Stimulated activated CD8-positive, alpha-beta memory T cell treated with anti-CD3 and anti-CD28 coated beads, Interleukin-2, amount 100 ng/mL, for 48 hours (primary cell): ENCODE data around the gene ABHD6.
"Not testable (repeated sequence)": the region's sequence is repeated elsewhere in the genome, so short reads cannot be mapped to it uniquely, and the experiment has no call there.

ENCODE experiments used
- DNase-seq, 2 donors: peaks; one replicate each; pipeline ENCODE4 v3.0.0-alpha.2; 2020; ENCODE audit warnings: low read depth in 2 of 2

Gene ABHD6

DNA sequence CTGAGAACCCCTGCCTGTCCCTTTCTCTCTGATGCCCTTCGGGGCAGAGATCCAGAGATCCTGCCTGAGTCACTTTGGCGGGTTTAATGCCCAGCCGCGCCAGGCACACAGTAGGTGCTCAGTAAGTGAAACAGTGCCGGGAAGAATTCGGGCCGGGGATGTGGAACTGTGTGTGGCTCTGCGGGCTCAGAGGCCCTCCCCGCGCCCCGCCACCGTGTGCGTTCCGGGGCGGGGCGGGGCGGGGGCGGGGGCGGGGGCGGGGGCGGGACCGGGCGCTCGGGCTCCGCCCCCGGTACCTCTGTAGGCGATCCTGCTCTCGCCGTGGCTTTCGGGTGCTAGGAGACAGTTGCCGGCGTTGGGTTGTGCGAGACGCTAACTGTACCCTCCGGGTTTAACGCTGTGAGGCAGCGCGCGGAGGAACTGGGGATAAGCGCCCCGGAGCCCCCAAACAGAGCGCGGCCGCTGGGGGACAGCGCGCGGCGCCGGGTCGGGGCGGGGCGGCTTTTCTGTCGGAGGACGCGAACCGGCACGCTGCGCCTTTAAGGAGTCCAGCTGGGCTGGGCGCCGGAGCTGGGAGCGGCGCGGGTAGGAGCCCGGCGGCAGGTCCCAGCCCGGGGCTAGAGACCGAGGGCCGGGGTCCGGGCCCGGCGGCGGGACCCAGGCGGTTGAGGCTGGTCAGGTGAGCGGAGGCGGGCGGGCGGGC lies at the start of gene ABHD6:
Gene ABHD6, plus strand, starts transcription at position 555 of the 703 bp plus-strand sequence. CDS start 18,795 bp downstream, outside the sequence.
- peak; percentile 69 to 74 for DNase-seq

DNA sequence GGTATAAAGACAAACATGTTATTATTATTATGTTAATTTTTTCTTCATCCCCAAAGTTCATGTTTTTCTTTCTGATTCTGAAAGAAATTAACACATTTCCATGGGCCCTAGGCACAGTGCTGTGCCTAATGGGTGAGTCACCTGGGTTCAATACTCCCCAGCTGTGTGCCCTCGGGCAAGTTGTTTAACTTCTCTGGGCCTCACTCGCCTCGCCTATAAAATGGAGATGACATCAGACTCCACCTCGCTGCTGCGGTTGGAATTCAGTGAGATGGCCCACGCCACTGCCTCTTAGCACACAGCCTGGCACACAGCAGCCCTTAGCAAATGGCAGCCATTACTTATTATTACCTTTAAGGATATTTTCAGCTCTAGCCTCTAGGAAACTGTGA lies 49.4 kb upstream of the ABHD6 start:
- no peak for DNase-seq

DNA sequence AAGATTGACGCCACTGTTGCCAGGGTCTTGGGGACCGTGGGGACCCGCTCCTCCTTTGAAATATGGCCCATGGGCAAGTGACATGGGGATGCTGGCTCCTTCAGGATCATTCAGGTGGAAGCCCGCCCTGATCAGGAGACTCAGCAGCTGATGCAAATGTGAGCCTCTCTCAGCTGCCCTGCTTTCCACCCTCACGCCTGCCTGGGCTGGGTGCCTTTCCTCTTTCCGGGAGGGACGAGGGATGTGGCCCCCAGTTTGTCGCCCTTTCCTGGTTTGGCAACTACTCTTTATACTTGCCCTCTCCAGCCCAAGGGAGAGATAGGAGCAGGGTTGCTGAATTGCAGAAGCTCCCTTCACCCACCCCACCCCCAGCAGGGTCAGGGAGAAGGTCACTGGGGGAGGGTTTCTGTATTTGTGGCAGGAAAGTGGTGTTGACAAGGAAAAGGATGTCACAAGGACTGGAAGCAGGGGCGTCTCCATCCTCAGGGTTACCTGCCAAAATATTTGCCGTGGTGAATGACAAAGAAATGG lies 48.6 kb upstream of the ABHD6 start:
- no peak for DNase-seq

DNA sequence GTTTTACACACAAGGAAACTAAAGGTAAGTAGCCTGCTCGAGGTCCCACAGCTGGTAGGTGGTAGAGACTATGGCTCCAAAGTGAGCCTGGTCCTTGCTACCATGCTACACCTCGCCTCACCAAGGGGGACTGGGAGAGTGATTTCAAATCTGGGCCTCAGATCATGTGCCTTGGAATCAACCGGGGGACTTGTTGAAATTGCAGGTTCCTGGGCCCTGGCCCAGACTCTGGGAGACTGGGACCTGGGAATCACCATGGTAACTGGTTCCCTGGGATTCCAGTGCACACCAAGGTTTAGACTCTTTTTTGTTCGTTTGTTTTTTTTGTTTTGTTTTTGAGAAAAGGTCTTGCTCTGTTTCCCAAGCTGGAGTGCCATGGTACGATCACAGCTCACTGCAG lies 47.9 kb upstream of the ABHD6 start:
- DNase-seq, result no peak

GRCh38 chr3:58190291-58190690 lies 47.3 kb upstream of the ABHD6 start:
- DNase-seq, result no peak

GRCh38 chr3:58190882-58191281 lies 46.7 kb upstream of the ABHD6 start:
- no peak for DNase-seq

DNA sequence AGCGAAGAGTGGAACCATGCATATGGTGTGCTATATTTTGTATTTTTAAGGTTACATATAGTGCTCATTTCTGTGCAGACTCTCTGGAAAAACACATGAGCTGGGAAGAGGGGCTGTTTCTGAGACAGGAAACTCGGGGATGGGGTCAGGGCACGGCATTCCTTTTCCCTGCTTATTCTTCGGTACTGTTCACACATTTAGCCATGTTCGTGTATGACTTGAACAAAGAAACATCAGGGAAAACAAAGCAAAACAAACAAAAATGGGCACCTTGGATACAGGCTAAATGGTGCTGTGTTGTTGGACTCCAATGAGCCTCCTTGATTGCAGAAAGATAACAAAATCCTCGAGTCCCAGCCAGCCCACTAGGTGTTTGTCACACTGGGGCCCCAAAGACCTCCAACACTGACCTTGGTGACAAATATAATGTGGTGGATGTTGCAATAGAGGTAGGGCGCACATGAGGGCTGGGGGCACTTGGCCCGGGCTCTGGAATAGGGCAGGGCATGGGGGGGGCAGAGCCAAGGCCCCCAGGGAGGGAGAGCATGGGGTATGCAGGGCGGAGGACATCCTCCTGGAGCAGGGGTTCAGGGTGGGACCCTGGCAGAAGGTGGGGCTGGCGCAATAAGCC lies 46.1 kb upstream of the ABHD6 start:
- no peak for DNase-seq

GRCh38 chr3:58192069-58192468 lies 45.5 kb upstream of the ABHD6 start:
- DNase-seq, result no peak

DNA sequence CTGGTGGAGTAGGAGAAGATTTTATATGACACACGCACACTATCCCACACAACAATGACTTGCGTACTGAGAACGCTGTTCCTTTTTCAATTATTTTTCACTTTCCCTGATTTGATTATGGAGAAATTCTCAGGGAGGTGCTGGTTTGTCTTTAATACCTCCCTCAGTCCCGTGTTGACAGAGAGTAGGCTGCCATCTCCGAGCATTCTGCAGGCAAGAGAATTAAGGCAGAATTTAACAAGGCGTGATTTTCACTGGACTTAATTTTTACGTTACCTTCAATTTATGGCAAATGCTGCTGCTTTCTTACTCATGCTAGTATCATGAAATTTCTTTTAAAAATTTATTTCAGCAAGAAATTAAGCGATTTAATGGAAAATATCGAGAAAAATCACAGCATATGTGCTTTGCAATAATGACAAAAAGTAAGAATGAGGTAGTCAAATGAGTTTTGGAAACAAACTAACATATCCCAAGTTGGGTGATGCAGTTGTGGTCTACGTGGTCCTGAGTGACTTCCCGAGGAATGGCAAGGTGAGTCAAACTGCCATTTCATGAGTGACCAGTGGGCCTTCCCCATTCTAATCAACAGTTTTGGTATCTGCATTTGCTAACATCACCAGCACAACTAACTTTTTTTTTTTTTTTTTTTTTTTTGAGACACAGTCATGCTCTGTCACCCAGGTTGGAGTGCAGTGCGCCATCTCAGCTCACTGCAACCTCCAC lies 43.7 kb upstream of the ABHD6 start:
- no peak for DNase-seq

GRCh38 chr3:58197588-58197987 lies 40.0 kb upstream of the ABHD6 start:
- DNase-seq, result no peak

GRCh38 chr3:58198362-58198761 lies 39.2 kb upstream of the ABHD6 start:
- DNase-seq, result no peak

GRCh38 chr3:58198804-58199203 lies 38.8 kb upstream of the ABHD6 start:
- no peak for DNase-seq

- no peak for DNase-seq
Observed at GRCh38 chr3:58200121-58200709, 37.4 kb upstream of the ABHD6 start.

DNA sequence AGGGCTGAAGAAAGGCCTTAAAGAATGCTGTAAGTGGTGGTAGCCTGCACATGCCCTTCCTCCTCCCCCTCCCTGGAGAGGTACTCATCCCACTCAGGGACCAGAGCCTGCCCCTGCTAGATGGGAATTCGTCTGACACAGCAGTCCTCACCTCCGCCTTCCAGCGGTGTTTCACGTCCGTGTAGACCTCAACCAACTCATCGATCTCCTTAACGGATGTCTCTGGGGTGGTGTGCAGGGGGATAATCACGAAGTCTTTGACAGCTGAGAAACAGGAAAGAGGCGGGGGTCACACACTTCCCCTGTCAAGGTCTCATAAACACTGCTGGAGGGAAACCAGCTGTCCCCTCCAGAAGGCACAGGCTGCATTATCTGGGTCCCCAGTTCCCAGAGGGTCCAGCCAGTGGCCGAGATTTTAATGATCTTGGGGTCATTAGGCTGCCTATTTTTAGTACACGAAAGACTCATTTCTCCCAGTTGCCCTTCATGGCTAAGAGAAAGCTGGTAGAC lies 36.7 kb upstream of the ABHD6 start:
- DNase-seq, result no peak

- not testable (repeated sequence) for DNase-seq
Observed at GRCh38 chr3:58201451-58201850, 36.1 kb upstream of the ABHD6 start.

GRCh38 chr3:58202917-58203360 lies 34.7 kb upstream of the ABHD6 start:
- no peak for DNase-seq

DNA sequence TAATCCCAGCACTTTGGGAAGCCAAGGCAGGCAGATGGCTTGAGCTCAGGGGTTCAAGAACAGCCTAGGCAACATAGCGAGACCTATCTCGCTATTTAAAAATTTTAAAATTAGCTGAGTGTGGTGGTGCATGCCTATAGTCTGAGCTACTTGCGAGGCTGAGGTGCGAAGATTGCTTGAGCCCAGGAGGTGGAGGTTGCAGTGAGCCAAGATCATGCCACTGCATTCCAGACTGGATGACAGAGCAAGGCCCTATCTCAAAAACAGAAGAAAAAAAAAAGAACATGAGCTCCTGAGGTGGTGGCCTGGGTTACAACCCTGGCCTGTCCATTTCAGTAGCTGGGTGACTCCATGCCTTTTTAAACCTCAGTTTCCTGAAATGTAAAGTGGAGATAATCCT lies 34.1 kb upstream of the ABHD6 start:
- DNase-seq, result no peak

- DNase-seq, result no peak
Observed at GRCh38 chr3:58204720-58205119, 32.9 kb upstream of the ABHD6 start.

DNA sequence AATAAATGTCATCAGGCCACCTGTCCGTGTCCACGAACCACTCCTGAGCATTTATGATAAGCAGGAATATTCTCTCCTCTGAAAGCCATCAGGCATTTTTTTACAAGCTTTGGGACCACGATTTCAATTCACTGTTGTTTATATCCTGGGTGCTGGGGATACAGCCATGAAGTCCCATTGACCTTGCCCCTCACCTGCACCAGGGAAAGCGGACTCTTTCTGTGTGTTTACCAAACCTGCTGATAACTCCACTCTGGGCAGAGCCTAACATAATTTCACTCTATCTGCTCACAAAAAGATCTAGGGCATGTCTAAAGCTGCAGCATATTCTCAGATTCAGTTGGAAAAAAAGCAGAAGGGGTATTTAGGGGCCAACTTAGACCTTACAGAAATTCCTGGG lies 31.6 kb upstream of the ABHD6 start:
- DNase-seq, result no peak

- DNase-seq, result peak in 1 of 2 donors; percentile 13
Observed at GRCh38 chr3:58206406-58207011, 31.1 kb upstream of the ABHD6 start.

DNA sequence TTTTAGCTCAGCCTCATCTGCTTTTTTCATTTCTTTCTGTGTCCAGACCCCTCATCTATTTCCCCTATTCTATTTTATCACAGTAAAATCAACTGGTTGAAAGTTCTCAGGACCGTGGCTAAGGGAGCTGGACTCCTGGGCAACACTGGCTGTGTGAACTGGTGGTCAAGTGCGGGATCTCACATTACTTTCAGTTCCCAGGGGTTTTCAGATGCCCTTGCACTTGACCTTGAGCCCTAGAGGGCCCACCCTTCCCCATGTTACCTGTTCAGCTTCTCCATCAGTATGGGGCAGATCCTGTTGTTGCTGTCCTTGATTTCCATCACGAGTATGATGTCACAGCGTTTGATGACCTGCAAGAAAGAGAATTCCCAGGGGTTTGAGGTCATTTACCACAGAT lies 29.6 kb upstream of the ABHD6 start:
- DNase-seq, result no peak

DNA sequence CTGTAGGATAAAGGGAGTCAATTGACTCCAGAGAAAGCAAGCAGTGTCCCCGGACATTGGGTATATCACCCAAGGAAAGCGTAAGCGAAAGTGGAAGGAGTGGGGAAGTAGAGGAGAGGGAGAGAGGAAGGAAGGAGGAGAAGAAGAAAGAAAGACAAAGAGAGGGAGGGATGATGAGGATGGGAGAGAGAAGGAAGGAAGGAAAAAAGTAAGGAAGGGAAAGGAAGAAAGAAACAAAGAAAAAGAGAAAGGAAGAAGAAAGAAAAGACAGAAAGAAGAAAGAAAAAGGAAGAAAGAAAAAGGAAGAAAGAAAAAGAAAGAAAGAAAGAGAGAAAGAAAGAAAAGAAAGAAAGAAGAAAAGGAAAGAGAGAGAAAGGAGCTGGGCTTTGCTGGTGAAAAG lies 27.7 kb upstream of the ABHD6 start:
- no peak for DNase-seq
